BLaER1 treated with 17β-estradiol and CSF1 and Interleukin-3, amounts not matched to agents 10 nM and 100 nM (cell line): Measurements from ENCODE around the gene THEMIS2.
A peak's percentile ranks its signal among the peaks of the same experiment; 100 is the strongest.

Experiments
- H3K27ac ChIP-seq, 11 experiments: shearing (Covaris generic); formaldehyde crosslinking; 2 replicates each; pipeline ENCODE4 v1.8.1; 2022
- H3K27me3 ChIP-seq, 11 experiments: shearing (Covaris generic); formaldehyde crosslinking; 2 replicates each; pipeline ENCODE4 v1.8.1; 2022
- H3K36me3 ChIP-seq, 11 experiments: shearing (Covaris generic); formaldehyde crosslinking; 2 replicates each; pipeline ENCODE4 v1.8.1; 2022
- H3K4me1 ChIP-seq, 10 experiments: shearing (Covaris generic); formaldehyde crosslinking; 2 replicates each; pipeline ENCODE4 v1.8.1; 2022
- H3K4me2 ChIP-seq, 11 experiments: shearing (Covaris generic); formaldehyde crosslinking; 2 replicates each; pipeline ENCODE4 v1.8.1; 2022
- H3K4me3 ChIP-seq, 10 experiments: shearing (Covaris generic); formaldehyde crosslinking; 2 replicates each; pipeline ENCODE4 v1.8.1; 2022
- H3K9ac ChIP-seq, 11 experiments: shearing (Covaris generic); formaldehyde crosslinking; 2 replicates each; pipeline ENCODE4 v1.8.1; 2022
- H3K9me3 ChIP-seq, 11 experiments: shearing (Covaris generic); formaldehyde crosslinking; replicated peaks in 1 of 11; 2 replicates each; pipeline ENCODE4 v1.8.1; 2022
- H4K20me1 ChIP-seq, 11 experiments: shearing (Covaris generic); formaldehyde crosslinking; 2 replicates each; pipeline ENCODE4 v1.8.1; 2022
- Cebpa-rat ChIP-seq, 11 experiments: shearing (Covaris generic); IDR thresholded peaks; 2 replicates each; pipeline ENCODE4 v1.8.1; 2022

Gene THEMIS2

DNA sequence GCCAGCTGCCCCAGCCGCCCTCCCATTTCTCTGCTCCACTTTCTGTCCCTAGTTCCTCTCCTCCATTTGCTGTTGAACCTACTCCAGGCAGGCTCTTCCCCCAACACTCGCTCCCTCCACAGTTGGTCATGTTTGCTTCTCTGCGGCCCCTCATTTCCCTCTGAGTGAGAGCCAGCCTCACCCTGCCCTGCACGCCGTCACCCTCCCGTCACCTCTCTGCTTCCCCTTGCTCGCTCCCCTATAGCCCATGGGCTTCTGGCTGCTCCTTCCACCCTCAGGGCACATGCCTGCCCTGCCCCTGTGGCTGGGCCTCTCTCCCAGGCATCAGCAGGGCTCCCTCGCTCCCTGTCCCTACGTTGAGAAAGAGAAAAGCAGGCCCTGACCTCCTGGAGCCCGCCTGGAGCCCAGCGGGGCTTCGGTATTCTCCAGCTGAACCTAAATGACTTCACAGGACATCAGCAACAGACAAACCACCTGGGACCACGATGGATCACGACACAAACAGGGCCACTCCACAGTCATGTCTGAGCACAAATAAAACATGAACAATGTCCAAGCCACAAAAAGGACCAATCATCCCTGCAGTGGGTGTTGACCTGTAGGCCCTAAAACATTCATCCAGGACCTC is 13.3 kb upstream of the THEMIS2 start:
- Histone ChIP-seq H3K9me3 (no peaks in the 10 kb centered on the region), H3K27me3 (no peaks in the 10 kb centered on the region), H4K20me1 (no peaks in the 10 kb centered on the region), H3K4me2 (peak overlapping the region; percentile 44 to 100 (median 75); a peak in 19 of 22 replicates), H3K4me1 (peaks cover 51 to 72% (median 58%) of the 10 kb centered on the region in 10 experiments), H3K36me3 (no peaks in the 10 kb centered on the region), H3K4me3 (no peak overlapping the region), H3K27ac (peak overlapping the region; percentile 12 to 99 (median 71); a peak in 20 of 22 replicates), H3K9ac (peak overlapping the region in 10 of 11 experiments; percentile 7 to 74 (median 56); a peak in 17 of 22 replicates)
- TF ChIP-seq Cebpa-rat (IDR thresholded peaks at IDR 0.05) = no peak

DNA sequence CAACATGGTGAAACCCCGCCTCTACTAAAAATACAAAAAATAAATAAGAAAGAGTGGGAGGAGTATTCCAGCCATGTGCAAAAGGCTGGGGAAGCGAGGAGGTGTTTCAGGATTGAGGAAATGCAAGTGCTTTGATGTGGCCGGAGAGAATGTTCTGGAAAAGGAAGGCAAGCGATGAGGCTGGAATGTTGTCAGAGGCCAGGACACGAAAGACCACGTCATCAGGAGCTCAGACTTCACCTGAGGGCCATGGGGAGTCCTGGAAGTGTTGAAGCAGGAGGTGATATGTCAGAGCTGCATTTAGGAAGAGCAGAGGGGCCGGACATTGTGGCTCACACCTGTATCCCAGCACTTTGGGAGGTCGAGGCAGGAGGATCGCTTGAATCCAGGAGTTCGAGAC is 10.9 kb upstream of the THEMIS2 start:
- H3K27ac ChIP-seq = peak overlapping the region in 9 of 11 experiments; percentile 88 to 99 (median 94); a peak in 18 of 22 replicates
- TF ChIP-seq Cebpa-rat (IDR thresholded peaks at IDR 0.05) = no peak
- H3K27me3 ChIP-seq = no peaks in the 10 kb centered on the region
- no peaks in the 10 kb centered on the region for H3K36me3 ChIP-seq
- H4K20me1 ChIP-seq = no peaks in the 10 kb centered on the region
- H3K4me1 ChIP-seq = peaks cover 57 to 91% (median 81%) of the 10 kb centered on the region in 10 experiments
- H3K4me3 ChIP-seq = peak overlapping the region in 1 of 10 experiments; percentile 21; a peak in 1 of 20 replicates
- H3K9ac ChIP-seq = peak overlapping the region in 4 of 11 experiments; percentile 86 to 94 (median 94); a peak in 6 of 22 replicates
- H3K9me3 ChIP-seq = no peaks in the 10 kb centered on the region
- H3K4me2 ChIP-seq = peak overlapping the region in 7 of 11 experiments; percentile 90 to 100 (median 98); a peak in 14 of 22 replicates

- no peak for TF ChIP-seq Cebpa-rat (IDR thresholded peaks at IDR 0.05)
- no peaks in the 10 kb centered on the region for H3K36me3 ChIP-seq
- peak overlapping the region; percentile 62 to 94 (median 79) for H3K9ac ChIP-seq
- H3K27ac ChIP-seq = peak overlapping the region; percentile 81 to 99 (median 93)
- no peaks in the 10 kb centered on the region for H3K9me3 ChIP-seq
- peak overlapping the region in 6 of 10 experiments; percentile 27 to 65 (median 48); a peak in 12 of 20 replicates for H3K4me3 ChIP-seq
- no peaks in the 10 kb centered on the region for H4K20me1 ChIP-seq
- peak overlapping the region; percentile 76 to 100 (median 95) for H3K4me2 ChIP-seq
- H3K27me3 ChIP-seq = no peaks in the 10 kb centered on the region
- H3K4me1 ChIP-seq = peaks cover 53 to 91% (median 86%) of the 10 kb centered on the region in 10 experiments
These were observed 10.3 kb upstream of the THEMIS2 start for GRCh38 chr1:27862004-27862403.

DNA sequence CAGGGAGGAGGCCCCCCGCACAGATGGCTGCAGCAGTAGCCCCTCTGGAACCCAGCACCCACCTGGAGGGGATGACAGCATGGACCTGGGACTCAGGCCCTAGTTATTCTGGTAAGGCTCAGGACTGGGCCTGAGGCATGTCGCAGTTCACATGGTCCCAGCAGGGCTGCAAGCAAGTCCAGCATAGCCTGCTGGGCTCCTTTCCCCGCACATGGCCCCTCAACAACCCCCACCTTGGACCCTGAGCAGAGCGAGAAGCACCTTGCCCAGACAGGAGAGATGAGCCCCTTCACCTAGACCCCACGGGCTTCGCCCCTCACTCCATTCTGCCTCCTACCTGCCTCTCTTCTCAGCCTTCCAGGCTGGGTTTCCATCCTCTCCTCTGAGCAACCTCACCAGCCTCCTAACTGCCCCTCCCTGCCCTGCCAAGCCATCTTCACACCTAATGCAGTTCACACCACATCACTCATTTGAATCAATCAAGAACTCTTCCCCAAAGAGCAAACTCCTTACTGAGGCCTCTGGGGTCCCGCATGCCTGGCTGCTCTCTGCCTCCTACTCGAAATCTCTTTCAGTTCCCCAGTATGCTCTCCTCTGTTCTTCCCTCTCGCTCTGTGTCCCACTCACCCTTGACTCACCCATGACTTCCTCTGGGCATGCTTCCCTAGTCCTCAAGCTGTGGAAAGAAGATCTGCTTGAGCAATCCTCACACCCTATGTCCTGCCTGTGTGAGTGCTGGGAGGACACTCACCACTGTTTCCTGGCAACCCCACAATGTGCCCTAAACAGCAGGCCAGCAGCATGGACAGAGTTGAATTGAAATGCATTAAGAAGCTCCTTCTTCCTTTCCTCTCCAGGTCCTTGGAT is 9.4 kb upstream of the THEMIS2 start:
- H3K27ac ChIP-seq = peak overlapping the region; percentile 81 to 99 (median 93)
- H3K4me1 ChIP-seq = peaks cover 56 to 97% (median 94%) of the 10 kb centered on the region in 10 experiments
- peak; percentile 47 to 96 (median 81); a peak in 19 of 22 replicates for TF ChIP-seq Cebpa-rat (IDR thresholded peaks at IDR 0.05)
- no peaks in the 10 kb centered on the region for H3K9me3 ChIP-seq
- H3K9ac ChIP-seq = peak overlapping the region; percentile 66 to 94 (median 79)
- H3K36me3 ChIP-seq = no peaks in the 10 kb centered on the region
- H4K20me1 ChIP-seq = no peaks in the 10 kb centered on the region
- peak overlapping the region in 6 of 10 experiments; percentile 27 to 65 (median 48); a peak in 12 of 20 replicates for H3K4me3 ChIP-seq
- no peaks in the 10 kb centered on the region for H3K27me3 ChIP-seq
- peak overlapping the region; percentile 76 to 100 (median 95) for H3K4me2 ChIP-seq

DNA sequence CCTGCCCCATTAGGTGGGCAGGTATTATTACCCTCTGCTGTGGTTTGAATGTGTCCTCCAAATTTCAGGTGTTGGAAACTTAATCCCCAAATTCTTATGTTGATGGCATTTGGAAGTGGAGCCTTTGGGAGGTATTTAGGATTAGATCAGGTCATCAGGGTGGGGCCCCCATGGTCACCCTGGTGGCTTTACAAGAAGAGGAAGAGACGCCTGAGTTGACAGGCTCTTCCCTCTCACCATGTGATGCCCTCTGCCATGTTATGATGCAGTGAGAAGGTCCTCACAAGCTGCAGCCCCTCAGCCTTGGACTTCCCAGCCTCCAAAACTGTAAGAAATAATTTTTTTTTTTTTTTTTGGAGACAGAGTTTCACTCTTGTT is 8.8 kb upstream of the THEMIS2 start:
- H3K9me3 ChIP-seq = no peaks in the 10 kb centered on the region
- peak overlapping the region; percentile 76 to 100 (median 90) for H3K4me2 ChIP-seq
- H3K4me1 ChIP-seq = peaks cover 58 to 98% (median 96%) of the 10 kb centered on the region in 10 experiments
- H3K9ac ChIP-seq = peak overlapping the region; percentile 66 to 94 (median 79)
- H3K27me3 ChIP-seq = no peaks in the 10 kb centered on the region
- peak in 1 of 11 experiments; percentile 31; a peak in 2 of 22 replicates for TF ChIP-seq Cebpa-rat (IDR thresholded peaks at IDR 0.05)
- H3K4me3 ChIP-seq = peak overlapping the region in 4 of 10 experiments; percentile 10 to 42 (median 25); a peak in 4 of 20 replicates
- H4K20me1 ChIP-seq = no peaks in the 10 kb centered on the region
- no peaks in the 10 kb centered on the region for H3K36me3 ChIP-seq
- peak overlapping the region; percentile 81 to 99 (median 93) for H3K27ac ChIP-seq

- peak overlapping the region; percentile 66 to 94 (median 79) for H3K9ac ChIP-seq
- H3K4me2 ChIP-seq = peak overlapping the region; percentile 76 to 100 (median 90)
- no peaks in the 10 kb centered on the region for H4K20me1 ChIP-seq
- H3K4me3 ChIP-seq = peak overlapping the region in 4 of 10 experiments; percentile 10 to 38 (median 25); a peak in 5 of 20 replicates
- H3K4me1 ChIP-seq = peaks cover 60 to 98% (median 96%) of the 10 kb centered on the region in 10 experiments
- H3K9me3 ChIP-seq = no peaks in the 10 kb centered on the region
- no peak for TF ChIP-seq Cebpa-rat (IDR thresholded peaks at IDR 0.05)
- H3K27me3 ChIP-seq = no peaks in the 10 kb centered on the region
- peak overlapping the region; percentile 81 to 99 (median 93) for H3K27ac ChIP-seq
- no peaks in the 10 kb centered on the region for H3K36me3 ChIP-seq
These were observed 8.0 kb upstream of the THEMIS2 start for GRCh38 chr1:27864264-27864895.

DNA sequence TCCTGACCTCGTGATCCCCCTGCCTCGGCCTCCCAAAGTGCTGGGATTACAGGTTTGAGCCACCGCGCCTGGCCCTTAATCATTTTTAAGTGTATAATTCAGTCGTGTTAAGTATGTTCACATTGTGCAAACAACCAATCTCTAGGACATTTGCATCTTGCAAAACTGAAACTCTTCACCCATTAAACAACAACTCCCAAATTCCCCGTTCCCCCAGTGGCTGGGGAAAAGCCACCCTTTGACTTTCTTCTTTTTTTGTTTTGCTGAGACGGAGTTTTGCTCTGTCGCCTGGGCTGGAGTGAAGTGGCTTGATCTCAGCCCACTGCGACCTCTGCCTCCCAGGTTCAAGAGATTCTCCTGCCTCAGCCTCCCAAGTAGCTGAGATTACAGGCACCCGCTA is 6.5 kb upstream of the THEMIS2 start:
- Histone ChIP-seq H3K27ac (peak overlapping the region; percentile 18 to 99 (median 93); a peak in 20 of 22 replicates), H3K27me3 (no peaks in the 10 kb centered on the region), H3K36me3 (no peaks in the 10 kb centered on the region), H3K9me3 (no peaks in the 10 kb centered on the region), H3K9ac (peak overlapping the region in 4 of 11 experiments; percentile 19 to 94 (median 94); a peak in 5 of 22 replicates), H3K4me2 (peak overlapping the region in 9 of 11 experiments; percentile 76 to 100 (median 97); a peak in 18 of 22 replicates), H4K20me1 (no peaks in the 10 kb centered on the region), H3K4me1 (peaks cover 67 to 100% (median 97%) of the 10 kb centered on the region in 10 experiments), H3K4me3 (no peak overlapping the region)
- TF ChIP-seq Cebpa-rat (IDR thresholded peaks at IDR 0.05) = no peak

DNA sequence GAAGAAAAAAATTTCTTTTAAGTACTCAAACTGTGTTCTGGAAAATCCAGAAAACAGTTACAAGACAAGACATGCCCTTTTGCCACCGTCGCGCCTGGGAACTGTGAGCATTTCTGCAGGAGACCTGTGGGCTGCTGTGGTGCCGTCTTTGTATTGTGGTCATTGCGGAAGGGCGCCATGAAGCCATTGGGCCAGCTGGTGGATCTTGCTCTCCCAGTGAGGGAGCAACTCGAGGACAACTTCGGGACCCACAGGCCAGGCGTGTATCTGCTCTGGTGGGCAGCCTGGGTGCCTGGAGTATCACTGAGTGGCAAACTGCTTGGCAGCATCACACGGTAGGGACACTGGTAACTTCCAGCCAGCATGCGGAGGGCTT is 3.8 kb upstream of the THEMIS2 start:
- Histone ChIP-seq H3K9me3 (no peaks in the 10 kb centered on the region), H3K9ac (peak overlapping the region; percentile 21 to 73 (median 65); a peak in 21 of 22 replicates), H3K4me2 (peak overlapping the region; percentile 81 to 100 (median 90)), H4K20me1 (peaks cover 0 to 11% (median 4%) of the 10 kb centered on the region in 11 experiments; a peak in 7 of 22 replicates), H3K36me3 (peaks cover 0 to 6% (median 0%) of the 10 kb centered on the region in 11 experiments; a peak in 4 of 22 replicates), H3K27ac (peak overlapping the region; percentile 57 to 99 (median 84)), H3K4me3 (peak overlapping the region in 5 of 10 experiments; percentile 18 to 53 (median 38); a peak in 6 of 20 replicates), H3K27me3 (no peaks in the 10 kb centered on the region), H3K4me1 (peaks cover 62 to 87% (median 83%) of the 10 kb centered on the region in 10 experiments)
- TF ChIP-seq Cebpa-rat (IDR thresholded peaks at IDR 0.05) = no peak
